Fibroblast of lung (primary cell): ENCODE measurements around the gene METTL25B.

Source experiments
- CTCF ChIP-seq, 2 donors: IDR thresholded peaks in 1 of 2; conservative IDR thresholded peaks in 1 of 2; 1 replicate in 1 of 2; 2 replicates in 1 of 2; pipeline ENCODE4 v1.5.1; 2011 to 2012; ENCODE audit warnings: low read length in 2 of 2, control low read depth in 1 of 2, inconsistent platforms in 1 of 2, low read depth in 1 of 2, mild to moderate bottlenecking in 1 of 2
- EZH2 ChIP-seq: IDR thresholded peaks from 2 replicates; pipeline ENCODE4 v1.5.1; 2012; ENCODE audit warnings: low read length, control low read depth, mild to moderate bottlenecking; ENCODE audit errors: missing control alignments

GRCh38 chr1:156728599-156729462, 562 bp downstream of the METTL25B start, which contains the start of gene ISG20L2:
- TF ChIP-seq CTCF (conservative IDR thresholded peaks at IDR 0.05 in 1 of 2, IDR thresholded peaks at IDR 0.05 in 1 of 2; ENCODE audit: low read depth in 1 of 2, low read length in 2 of 2) (no peak), EZH2 (no peak)
